HepG2 (cell line): ENCODE measurements around the gene TTLL6. TPM values are rescaled to one million over a fixed set of nuclear protein-coding genes. Genes with fewer than 3 reads are reported as not detected.
A peak's percentile ranks its signal among the peaks of the same experiment; 100 is the strongest.

Source experiments
- ATM ChIP-seq: fragments of 450-650 bp; IDR thresholded peaks from 2 replicates; pipeline ENCODE4 v1.7.1; 2017; ENCODE audit warnings: mild to moderate bottlenecking, borderline replicate concordance
- THAP11 ChIP-seq: IDR thresholded peaks from 2 replicates; pipeline ENCODE4 v1.6.1; 2016; ENCODE audit warnings: missing biosample characterization, missing genetic modification reagents
- YEATS4 ChIP-seq: sonication (generic); formaldehyde crosslinking; IDR thresholded peaks from 2 replicates; pipeline ENCODE4 v1.4.0; 2020; ENCODE audit warnings: missing genetic modification reagents, borderline replicate concordance
- ZBTB21 ChIP-seq: sonication (generic); formaldehyde crosslinking; IDR thresholded peaks from 2 replicates; pipeline ENCODE4 v1.4.0; 2020; ENCODE audit warnings: missing genetic modification reagents
- ZBTB3 ChIP-seq: sonication (generic); formaldehyde crosslinking; IDR thresholded peaks from 2 replicates; pipeline ENCODE4 v1.4.0; 2020; ENCODE audit warnings: low read depth, mild to moderate bottlenecking, moderate library complexity, missing genetic modification reagents, borderline replicate concordance
- ZNF251 ChIP-seq: sonication (generic); formaldehyde crosslinking; IDR thresholded peaks from 2 replicates; pipeline ENCODE4 v1.9.0; 2021; ENCODE audit warnings: mild to moderate bottlenecking, missing genetic modification reagents
- ZNF30 ChIP-seq: sonication (generic); formaldehyde crosslinking; IDR thresholded peaks from 2 replicates; pipeline ENCODE4 v1.5.0; 2020; ENCODE audit warnings: mild to moderate bottlenecking, missing genetic modification reagents
- ZNF451 ChIP-seq: sonication (generic); formaldehyde crosslinking; IDR thresholded peaks from 2 replicates; pipeline ENCODE4 v1.5.0; 2020; ENCODE audit warnings: mild to moderate bottlenecking, missing genetic modification reagents
- ZNF546 ChIP-seq: sonication (generic); formaldehyde crosslinking; conservative IDR thresholded peaks from 2 replicates; pipeline ENCODE4 v1.8.1; 2023; ENCODE audit warnings: mild to moderate bottlenecking, missing genetic modification reagents
- ZNF577 ChIP-seq: sonication (generic); formaldehyde crosslinking; IDR thresholded peaks from 2 replicates; pipeline ENCODE4 v1.4.0; 2020; ENCODE audit warnings: mild to moderate bottlenecking, low read depth, missing genetic modification reagents, borderline replicate concordance
- ZNF670 ChIP-seq: sonication (generic); formaldehyde crosslinking; IDR thresholded peaks from 2 replicates; pipeline ENCODE4 v1.8.0; 2022; ENCODE audit warnings: mild to moderate bottlenecking, missing genetic modification reagents, borderline replicate concordance
- polyA plus RNA-seq, 8 experiments: library from polyadenylated mRNA; depleted of rRNA in 3 of 8; stranded (reverse) in 7 of 8; unstranded in 1 of 8; fragments of >200 nt; fragmentation: Illumina TruSeq in 4 of 8; extraction: Trizol in 4 of 8; gene quantifications; 2 replicates each; pipeline versions ENCODE4 v1.2.1 to v1.2.3, GENCODE V29; 2011 to 2016; ENCODE audit warnings: low read depth in 4 of 8, missing spikeins in 1 of 8, mixed read lengths in 1 of 8; ENCODE audit not compliant: insufficient read depth in 1 of 8
- total RNA-seq, 5 experiments: library from RNA; depleted of rRNA; stranded (reverse); fragments of >200 nt; fragmentation: Illumina TruSeq; extraction: Trizol; gene quantifications; 2 replicates each; pipeline ENCODE4 v1.2.3, GENCODE V29; 2016; ENCODE audit warnings: low read depth in 1 of 5
- TF ChIP-seq, protein P1 (sequence below): sonication (generic); formaldehyde crosslinking; IDR thresholded peaks from 2 replicates; pipeline ENCODE4 v1.4.0; 2020; ENCODE audit warnings: missing genetic modification reagents
- TF ChIP-seq, protein P2 (sequence below): sonication (generic); formaldehyde crosslinking; IDR thresholded peaks from 2 replicates; pipeline ENCODE4 v1.4.0; 2020; ENCODE audit warnings: mild to moderate bottlenecking, missing genetic modification reagents
- TF ChIP-seq, protein P3 (sequence below): sonication (generic); formaldehyde crosslinking; IDR thresholded peaks from 2 replicates; pipeline ENCODE4 v1.4.0; 2020; ENCODE audit warnings: missing genetic modification reagents
- TF ChIP-seq, protein P4 (sequence below): sonication (generic); formaldehyde crosslinking; IDR thresholded peaks from 2 replicates; pipeline ENCODE4 v1.4.0; 2020; ENCODE audit warnings: missing genetic modification reagents

Gene TTLL6
- total and polyA plus RNA-seq, 2 of the 13 experiments (the other 11 are each of a cell fraction or from before 2014, with no cell fraction given): 0.04 to 0.08 TPM

DNA sequence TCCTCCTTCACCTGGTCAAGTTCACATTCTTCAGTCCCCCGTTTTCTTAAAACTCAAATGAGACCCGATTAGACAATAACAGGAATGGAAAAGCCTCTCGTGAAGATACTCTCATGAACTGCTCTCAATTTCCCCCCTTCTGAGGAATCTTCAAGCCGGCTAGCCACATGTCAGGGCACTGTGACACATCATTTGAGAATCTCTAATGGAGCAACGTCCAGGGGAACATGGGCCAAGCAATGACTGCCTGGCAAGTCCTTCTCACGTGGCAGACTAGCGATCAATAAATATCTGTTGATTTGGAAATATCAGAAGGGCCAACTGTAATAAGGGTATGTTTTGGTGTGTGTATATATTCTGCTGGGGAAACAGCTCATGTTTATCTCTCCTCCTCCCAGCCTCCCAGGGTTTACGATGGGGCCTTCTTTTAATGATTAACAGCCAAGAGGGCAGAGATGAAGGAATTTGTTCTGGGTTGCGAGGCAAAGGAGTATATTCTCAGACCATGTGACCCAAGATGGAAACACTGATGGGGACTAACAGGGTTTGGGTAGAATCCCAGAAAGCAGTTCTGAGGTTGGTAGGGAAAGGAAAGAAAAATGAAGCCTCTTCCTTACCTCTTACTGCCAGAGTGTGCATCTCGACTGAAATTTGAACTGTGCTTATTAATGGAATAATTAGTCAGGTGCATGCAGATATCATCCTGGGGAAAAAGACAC lies 21.4 kb downstream of the TTLL6 start (continued):
- TF ChIP-seq, protein P1, sequence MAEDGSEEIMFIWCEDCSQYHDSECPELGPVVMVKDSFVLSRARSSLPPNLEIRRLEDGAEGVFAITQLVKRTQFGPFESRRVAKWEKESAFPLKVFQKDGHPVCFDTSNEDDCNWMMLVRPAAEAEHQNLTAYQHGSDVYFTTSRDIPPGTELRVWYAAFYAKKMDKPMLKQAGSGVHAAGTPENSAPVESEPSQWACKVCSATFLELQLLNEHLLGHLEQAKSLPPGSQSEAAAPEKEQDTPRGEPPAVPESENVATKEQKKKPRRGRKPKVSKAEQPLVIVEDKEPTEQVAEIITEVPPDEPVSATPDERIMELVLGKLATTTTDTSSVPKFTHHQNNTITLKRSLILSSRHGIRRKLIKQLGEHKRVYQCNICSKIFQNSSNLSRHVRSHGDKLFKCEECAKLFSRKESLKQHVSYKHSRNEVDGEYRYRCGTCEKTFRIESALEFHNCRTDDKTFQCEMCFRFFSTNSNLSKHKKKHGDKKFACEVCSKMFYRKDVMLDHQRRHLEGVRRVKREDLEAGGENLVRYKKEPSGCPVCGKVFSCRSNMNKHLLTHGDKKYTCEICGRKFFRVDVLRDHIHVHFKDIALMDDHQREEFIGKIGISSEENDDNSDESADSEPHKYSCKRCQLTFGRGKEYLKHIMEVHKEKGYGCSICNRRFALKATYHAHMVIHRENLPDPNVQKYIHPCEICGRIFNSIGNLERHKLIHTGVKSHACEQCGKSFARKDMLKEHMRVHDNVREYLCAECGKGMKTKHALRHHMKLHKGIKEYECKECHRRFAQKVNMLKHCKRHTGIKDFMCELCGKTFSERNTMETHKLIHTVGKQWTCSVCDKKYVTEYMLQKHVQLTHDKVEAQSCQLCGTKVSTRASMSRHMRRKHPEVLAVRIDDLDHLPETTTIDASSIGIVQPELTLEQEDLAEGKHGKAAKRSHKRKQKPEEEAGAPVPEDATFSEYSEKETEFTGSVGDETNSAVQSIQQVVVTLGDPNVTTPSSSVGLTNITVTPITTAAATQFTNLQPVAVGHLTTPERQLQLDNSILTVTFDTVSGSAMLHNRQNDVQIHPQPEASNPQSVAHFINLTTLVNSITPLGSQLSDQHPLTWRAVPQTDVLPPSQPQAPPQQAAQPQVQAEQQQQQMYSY (CRISPR knock-in tag): no peak
- TF ChIP-seq ZNF546 (CRISPR knock-in tag): no peak
- TF ChIP-seq YEATS4 (CRISPR knock-in tag): 0 out of 2 replicates have a peak, but pooled peaks have one; percentile 12
- TF ChIP-seq THAP11 (CRISPR knock-in tag): peak; percentile 84
- TF ChIP-seq, protein P2, sequence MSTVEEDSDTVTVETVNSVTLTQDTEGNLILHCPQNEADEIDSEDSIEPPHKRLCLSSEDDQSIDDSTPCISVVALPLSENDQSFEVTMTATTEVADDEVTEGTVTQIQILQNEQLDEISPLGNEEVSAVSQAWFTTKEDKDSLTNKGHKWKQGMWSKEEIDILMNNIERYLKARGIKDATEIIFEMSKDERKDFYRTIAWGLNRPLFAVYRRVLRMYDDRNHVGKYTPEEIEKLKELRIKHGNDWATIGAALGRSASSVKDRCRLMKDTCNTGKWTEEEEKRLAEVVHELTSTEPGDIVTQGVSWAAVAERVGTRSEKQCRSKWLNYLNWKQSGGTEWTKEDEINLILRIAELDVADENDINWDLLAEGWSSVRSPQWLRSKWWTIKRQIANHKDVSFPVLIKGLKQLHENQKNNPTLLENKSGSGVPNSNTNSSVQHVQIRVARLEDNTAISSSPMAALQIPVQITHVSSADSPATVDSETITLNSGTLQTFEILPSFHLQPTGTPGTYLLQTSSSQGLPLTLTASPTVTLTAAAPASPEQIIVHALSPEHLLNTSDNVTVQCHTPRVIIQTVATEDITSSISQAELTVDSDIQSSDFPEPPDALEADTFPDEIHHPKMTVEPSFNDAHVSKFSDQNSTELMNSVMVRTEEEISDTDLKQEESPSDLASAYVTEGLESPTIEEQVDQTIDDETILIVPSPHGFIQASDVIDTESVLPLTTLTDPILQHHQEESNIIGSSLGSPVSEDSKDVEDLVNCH (CRISPR knock-in tag): no peak
- no peak for TF ChIP-seq ZNF451 (CRISPR knock-in tag)
- TF ChIP-seq ATM: no peak
- TF ChIP-seq, protein P3, sequence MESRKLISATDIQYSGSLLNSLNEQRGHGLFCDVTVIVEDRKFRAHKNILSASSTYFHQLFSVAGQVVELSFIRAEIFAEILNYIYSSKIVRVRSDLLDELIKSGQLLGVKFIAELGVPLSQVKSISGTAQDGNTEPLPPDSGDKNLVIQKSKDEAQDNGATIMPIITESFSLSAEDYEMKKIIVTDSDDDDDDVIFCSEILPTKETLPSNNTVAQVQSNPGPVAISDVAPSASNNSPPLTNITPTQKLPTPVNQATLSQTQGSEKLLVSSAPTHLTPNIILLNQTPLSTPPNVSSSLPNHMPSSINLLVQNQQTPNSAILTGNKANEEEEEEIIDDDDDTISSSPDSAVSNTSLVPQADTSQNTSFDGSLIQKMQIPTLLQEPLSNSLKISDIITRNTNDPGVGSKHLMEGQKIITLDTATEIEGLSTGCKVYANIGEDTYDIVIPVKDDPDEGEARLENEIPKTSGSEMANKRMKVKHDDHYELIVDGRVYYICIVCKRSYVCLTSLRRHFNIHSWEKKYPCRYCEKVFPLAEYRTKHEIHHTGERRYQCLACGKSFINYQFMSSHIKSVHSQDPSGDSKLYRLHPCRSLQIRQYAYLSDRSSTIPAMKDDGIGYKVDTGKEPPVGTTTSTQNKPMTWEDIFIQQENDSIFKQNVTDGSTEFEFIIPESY (CRISPR knock-in tag): peak; percentile 44; the same call in 1 of the 2 replicates
- TF ChIP-seq ZNF251 (CRISPR knock-in tag): no peak
- no peak; the same call in 1 of the 2 replicates for TF ChIP-seq ZBTB3
- no peak for TF ChIP-seq ZBTB21
- TF ChIP-seq, protein P4, sequence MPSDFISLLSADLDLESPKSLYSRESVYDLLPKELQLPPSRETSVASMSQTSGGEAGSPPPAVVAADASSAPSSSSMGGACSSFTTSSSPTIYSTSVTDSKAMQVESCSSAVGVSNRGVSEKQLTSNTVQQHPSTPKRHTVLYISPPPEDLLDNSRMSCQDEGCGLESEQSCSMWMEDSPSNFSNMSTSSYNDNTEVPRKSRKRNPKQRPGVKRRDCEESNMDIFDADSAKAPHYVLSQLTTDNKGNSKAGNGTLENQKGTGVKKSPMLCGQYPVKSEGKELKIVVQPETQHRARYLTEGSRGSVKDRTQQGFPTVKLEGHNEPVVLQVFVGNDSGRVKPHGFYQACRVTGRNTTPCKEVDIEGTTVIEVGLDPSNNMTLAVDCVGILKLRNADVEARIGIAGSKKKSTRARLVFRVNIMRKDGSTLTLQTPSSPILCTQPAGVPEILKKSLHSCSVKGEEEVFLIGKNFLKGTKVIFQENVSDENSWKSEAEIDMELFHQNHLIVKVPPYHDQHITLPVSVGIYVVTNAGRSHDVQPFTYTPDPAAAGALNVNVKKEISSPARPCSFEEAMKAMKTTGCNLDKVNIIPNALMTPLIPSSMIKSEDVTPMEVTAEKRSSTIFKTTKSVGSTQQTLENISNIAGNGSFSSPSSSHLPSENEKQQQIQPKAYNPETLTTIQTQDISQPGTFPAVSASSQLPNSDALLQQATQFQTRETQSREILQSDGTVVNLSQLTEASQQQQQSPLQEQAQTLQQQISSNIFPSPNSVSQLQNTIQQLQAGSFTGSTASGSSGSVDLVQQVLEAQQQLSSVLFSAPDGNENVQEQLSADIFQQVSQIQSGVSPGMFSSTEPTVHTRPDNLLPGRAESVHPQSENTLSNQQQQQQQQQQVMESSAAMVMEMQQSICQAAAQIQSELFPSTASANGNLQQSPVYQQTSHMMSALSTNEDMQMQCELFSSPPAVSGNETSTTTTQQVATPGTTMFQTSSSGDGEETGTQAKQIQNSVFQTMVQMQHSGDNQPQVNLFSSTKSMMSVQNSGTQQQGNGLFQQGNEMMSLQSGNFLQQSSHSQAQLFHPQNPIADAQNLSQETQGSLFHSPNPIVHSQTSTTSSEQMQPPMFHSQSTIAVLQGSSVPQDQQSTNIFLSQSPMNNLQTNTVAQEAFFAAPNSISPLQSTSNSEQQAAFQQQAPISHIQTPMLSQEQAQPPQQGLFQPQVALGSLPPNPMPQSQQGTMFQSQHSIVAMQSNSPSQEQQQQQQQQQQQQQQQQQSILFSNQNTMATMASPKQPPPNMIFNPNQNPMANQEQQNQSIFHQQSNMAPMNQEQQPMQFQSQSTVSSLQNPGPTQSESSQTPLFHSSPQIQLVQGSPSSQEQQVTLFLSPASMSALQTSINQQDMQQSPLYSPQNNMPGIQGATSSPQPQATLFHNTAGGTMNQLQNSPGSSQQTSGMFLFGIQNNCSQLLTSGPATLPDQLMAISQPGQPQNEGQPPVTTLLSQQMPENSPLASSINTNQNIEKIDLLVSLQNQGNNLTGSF (CRISPR knock-in tag): no peak
- TF ChIP-seq ZNF670 (CRISPR knock-in tag): 0 out of 2 replicates have a peak, but pooled peaks have one; percentile 77
- TF ChIP-seq ZNF577 (CRISPR knock-in tag): no peak
- TF ChIP-seq ZNF30: no peak
